Endothelial cell (in vitro differentiated cells): ENCODE data around the gene COQ7. TPM values are rescaled to one million over a fixed set of nuclear protein-coding genes. Genes with fewer than 3 reads are reported as not detected.

Experiments
- DNase-seq: peaks from one replicate; pipeline ENCODE4 v3.0.0; 2021; ENCODE audit warnings: low spot score
- H3K27ac Mint-ChIP-seq: one replicate; pipeline ENCODE4 v1.8.0; 2021; ENCODE audit warnings: mixed read lengths, inconsistent platforms; ENCODE audit not compliant: unreplicated experiment
- H3K27me3 Mint-ChIP-seq: one replicate; pipeline ENCODE4 v1.8.0; 2021; ENCODE audit warnings: mild to moderate bottlenecking, moderate library complexity, mixed read lengths, inconsistent platforms; ENCODE audit not compliant: unreplicated experiment
- H3K36me3 Mint-ChIP-seq: one replicate; pipeline ENCODE4 v1.8.0; 2021; ENCODE audit warnings: mild to moderate bottlenecking, low read depth, mixed read lengths, inconsistent platforms; ENCODE audit not compliant: unreplicated experiment
- H3K4me1 Mint-ChIP-seq: one replicate; pipeline ENCODE4 v1.8.0; 2021; ENCODE audit warnings: mild to moderate bottlenecking, mixed read lengths, inconsistent platforms; ENCODE audit not compliant: unreplicated experiment
- H3K4me3 Mint-ChIP-seq: one replicate; pipeline ENCODE4 v1.8.0; 2021; ENCODE audit warnings: mild to moderate bottlenecking, mixed read lengths, inconsistent platforms; ENCODE audit not compliant: unreplicated experiment
- H3K9me3 Mint-ChIP-seq: one replicate; pipeline ENCODE4 v1.8.0; 2021; ENCODE audit warnings: mixed read lengths, inconsistent platforms; ENCODE audit not compliant: unreplicated experiment
- total RNA-seq: library from RNA; stranded (reverse); fragmentation: NEBNext Ultra II Directional; extraction: Animal tissue kit (Norgen Biotek cat#: 25700); gene quantifications from one replicate; pipeline ENCODE4 v1.2.1, GENCODE V29; 2021; ENCODE audit not compliant: unreplicated experiment
- TF ChIP-seq, protein P1 (sequence below): fragments of 200-600 bp; sonication (generic); IDR thresholded peaks from one replicate; pipeline ENCODE4 v1.5.0; 2021; ENCODE audit warnings: antibody characterized with exemption; ENCODE audit not compliant: unreplicated experiment

The COQ7 gene
- total RNA-seq, 1 donor from 2014 or later, result 15.3 TPM

DNA sequence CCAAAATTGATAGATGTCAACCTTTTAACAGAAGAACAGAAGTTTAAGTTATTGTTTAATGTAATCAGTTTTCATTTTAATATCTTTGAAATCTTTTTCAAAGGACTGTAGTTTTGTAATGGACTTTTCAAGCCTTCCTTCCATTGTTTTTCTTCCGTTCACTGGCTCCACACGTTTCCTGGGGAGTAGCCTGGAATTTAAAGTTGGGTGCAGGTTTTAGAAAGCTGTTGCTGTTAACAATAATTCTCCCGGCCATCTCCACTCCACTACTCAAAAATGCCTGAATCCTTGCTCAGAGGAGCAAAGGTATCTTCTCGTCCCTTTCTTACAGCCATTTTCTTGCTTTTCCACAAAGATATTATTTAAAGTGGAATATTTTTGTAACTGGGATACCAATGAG, 4.7 kb upstream of the COQ7 start:
- H3K27ac Mint-ChIP-seq, result peak overlapping the region; percentile 89
- H3K9me3 Mint-ChIP-seq, result no peaks in the 10 kb centered on the region
- TF ChIP-seq, protein P1, sequence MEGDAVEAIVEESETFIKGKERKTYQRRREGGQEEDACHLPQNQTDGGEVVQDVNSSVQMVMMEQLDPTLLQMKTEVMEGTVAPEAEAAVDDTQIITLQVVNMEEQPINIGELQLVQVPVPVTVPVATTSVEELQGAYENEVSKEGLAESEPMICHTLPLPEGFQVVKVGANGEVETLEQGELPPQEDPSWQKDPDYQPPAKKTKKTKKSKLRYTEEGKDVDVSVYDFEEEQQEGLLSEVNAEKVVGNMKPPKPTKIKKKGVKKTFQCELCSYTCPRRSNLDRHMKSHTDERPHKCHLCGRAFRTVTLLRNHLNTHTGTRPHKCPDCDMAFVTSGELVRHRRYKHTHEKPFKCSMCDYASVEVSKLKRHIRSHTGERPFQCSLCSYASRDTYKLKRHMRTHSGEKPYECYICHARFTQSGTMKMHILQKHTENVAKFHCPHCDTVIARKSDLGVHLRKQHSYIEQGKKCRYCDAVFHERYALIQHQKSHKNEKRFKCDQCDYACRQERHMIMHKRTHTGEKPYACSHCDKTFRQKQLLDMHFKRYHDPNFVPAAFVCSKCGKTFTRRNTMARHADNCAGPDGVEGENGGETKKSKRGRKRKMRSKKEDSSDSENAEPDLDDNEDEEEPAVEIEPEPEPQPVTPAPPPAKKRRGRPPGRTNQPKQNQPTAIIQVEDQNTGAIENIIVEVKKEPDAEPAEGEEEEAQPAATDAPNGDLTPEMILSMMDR, result no peak
- peaks cover 2% of the 10 kb centered on the region for H3K27me3 Mint-ChIP-seq
- no peak overlapping the region for H3K4me3 Mint-ChIP-seq
- peaks cover 14% of the 10 kb centered on the region for H3K4me1 Mint-ChIP-seq
- H3K36me3 Mint-ChIP-seq, result peaks cover 3% of the 10 kb centered on the region
- no peak for DNase-seq

DNA sequence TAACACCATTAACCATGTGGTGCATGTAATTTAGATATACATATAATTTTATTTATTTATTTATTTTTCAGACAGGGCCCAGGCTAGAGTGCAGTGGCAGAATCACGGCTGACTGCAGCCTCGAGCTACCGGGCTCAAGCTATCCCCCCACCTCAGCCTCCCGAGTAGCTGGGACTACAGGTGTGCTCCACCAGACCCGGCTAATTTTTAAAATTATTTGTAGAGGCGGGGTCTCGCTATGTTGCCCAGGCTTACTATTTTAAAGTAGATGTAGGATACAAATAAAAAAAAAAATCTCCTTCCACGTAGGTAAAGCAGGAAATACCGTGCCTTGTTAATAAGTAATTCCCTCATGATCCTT, 446 bp upstream of the COQ7 start:
- Mint-ChIP-seq H3K4me3 (peak overlapping the region; percentile 95), H3K36me3 (peaks cover 3% of the 10 kb centered on the region), H3K27ac (peak overlapping the region; percentile 99), H3K4me1 (peaks cover 12% of the 10 kb centered on the region), H3K9me3 (no peaks in the 10 kb centered on the region), H3K27me3 (no peaks in the 10 kb centered on the region)
- TF ChIP-seq, protein P1, result no peak
- no peak for DNase-seq

DNA sequence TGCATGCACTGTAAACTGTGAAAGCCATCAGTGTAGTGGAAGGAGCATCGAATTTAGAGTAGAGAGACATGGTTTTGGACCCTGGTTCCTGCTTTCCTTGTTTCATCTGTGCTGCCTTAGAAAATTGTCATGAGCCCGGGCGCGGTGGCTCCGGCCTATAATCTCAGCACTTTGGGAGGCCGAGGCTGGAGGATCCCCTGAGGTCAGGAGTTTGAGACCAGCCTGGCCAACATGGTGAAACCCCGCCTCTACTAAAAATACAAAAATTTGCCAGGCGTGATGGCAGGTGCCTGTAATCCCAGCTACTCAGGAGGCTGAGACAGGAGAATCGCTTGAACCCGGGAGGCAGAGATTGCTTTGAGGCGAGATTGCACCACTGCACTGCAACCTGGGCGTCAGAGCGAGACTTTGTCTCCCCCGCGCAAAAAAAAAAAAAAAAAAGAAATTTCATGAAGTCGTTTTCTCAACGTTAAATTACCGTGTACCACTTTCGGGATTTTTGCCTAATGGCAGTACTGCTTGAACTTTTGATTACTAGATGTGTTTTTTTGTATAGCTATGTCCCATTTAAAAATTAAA, 912 bp downstream of the COQ7 start:
- Mint-ChIP-seq H3K36me3 (peaks cover 5% of the 10 kb centered on the region), H3K27me3 (no peaks in the 10 kb centered on the region), H3K4me1 (peaks cover 7% of the 10 kb centered on the region), H3K9me3 (no peaks in the 10 kb centered on the region), H3K4me3 (peak overlapping the region; percentile 95), H3K27ac (peak overlapping the region; percentile 99)
- no peak for DNase-seq
- TF ChIP-seq, protein P1, result no peak

DNA sequence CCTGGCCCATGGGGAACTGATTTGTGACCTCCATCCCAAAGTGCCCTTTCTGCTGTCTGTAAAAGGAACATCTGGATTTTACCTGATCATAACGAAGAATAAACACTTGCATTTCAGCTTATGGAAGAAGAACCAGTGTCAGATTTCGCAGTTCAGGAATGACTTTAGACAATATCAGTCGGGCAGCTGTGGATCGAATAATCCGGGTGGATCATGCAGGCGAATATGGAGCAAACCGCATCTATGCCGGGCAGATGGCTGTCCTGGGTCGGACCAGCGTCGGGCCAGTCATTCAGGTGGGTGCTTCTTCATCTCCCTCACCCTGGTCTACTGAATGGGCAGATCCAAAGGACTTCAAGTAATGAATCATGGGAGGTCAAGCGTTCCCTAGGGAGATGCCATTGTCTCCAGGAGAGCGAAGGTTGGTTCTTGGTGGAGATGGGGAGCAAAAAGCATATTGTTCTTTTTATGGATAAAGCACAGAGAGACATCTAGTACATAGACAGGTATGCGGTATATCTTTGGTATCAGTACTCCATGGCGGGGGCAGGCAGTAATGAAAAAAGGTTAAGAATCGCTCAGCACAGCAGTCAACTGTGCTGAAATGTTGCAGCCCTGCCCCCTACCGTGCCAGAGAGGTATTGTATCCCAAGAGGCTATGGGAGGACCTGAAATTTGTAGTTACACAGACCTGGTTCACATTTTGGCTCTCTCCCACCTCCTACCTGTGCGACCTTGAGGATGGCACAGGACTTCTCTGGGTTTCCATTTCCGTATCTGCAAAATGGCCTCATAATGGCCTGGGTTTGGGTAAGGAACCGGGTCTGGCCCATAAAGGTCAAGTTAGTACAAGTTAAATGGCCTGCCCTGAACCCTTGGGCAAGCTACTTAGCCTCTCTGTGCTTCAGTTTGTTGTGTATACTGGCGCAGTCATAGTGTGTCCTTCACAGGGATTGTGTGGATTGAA, 4.7 kb downstream of the COQ7 start:
- no peak overlapping the region for H3K27ac Mint-ChIP-seq
- H3K9me3 Mint-ChIP-seq, result no peaks in the 10 kb centered on the region
- H3K4me1 Mint-ChIP-seq, result peaks cover 2% of the 10 kb centered on the region
- peak; percentile 76 for DNase-seq
- H3K27me3 Mint-ChIP-seq, result no peaks in the 10 kb centered on the region
- H3K36me3 Mint-ChIP-seq, result peaks cover 5% of the 10 kb centered on the region
- TF ChIP-seq, protein P1, result peak; percentile 75
- no peak overlapping the region for H3K4me3 Mint-ChIP-seq

DNA sequence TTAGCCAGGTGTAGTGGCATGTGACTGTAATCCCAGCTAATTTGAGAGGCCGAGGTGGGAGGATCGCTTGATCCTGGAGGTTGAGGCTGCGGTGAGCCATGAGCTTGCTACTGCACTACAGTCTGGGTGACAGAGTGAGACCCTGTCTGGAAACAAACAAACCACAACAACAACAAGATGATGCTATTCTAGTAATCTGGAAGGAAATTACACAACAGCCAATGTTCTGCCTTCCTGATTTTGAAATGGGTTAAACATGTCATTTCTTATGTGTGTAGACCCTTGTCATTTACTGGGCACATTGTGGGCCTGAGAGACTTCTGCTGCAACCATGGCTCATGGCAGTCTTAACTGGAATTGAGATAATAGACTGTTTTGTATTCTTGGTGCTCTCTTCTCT, 5.9 kb downstream of the COQ7 start:
- Mint-ChIP-seq H3K4me3 (no peak overlapping the region), H3K4me1 (no peaks in the 10 kb centered on the region), H3K36me3 (peaks cover 5% of the 10 kb centered on the region), H3K27ac (no peak overlapping the region), H3K9me3 (no peaks in the 10 kb centered on the region), H3K27me3 (no peaks in the 10 kb centered on the region)
- DNase-seq, result no peak
- TF ChIP-seq, protein P1, result no peak
